NB4 (cell line): ENCODE data around the gene SGO2.
A peak's percentile ranks its signal among the peaks of the same experiment; 100 is the strongest.

Source experiments
- DNase-seq: peaks from one replicate; pipeline ENCODE4 v3.0.0; 2010; ENCODE audit warnings: low read depth
- H3K4me3 ChIP-seq: one replicate; pipeline ENCODE4 v1.5.1; 2011; ENCODE audit warnings: mild to moderate bottlenecking, low read depth, low read length, moderate library complexity
- CTCF ChIP-seq: IDR thresholded peaks from one replicate; pipeline ENCODE4 v1.5.1; 2012; ENCODE audit warnings: low read depth, low read length
- MYC ChIP-seq: IDR thresholded peaks from 2 replicates; pipeline ENCODE4 v1.6.1; 2011; ENCODE audit warnings: low read depth, low read length
- POLR2A ChIP-seq: IDR thresholded peaks from 2 replicates; pipeline ENCODE4 v1.6.1; 2011; ENCODE audit warnings: mild to moderate bottlenecking; ENCODE audit not compliant: insufficient read length; ENCODE audit errors: extremely low read depth
- TF ChIP-seq, protein P1 (sequence below): IDR thresholded peaks from 2 replicates; pipeline ENCODE4 v1.6.1; 2011; ENCODE audit warnings: low read depth, low read length

SGO2 gene

DNA sequence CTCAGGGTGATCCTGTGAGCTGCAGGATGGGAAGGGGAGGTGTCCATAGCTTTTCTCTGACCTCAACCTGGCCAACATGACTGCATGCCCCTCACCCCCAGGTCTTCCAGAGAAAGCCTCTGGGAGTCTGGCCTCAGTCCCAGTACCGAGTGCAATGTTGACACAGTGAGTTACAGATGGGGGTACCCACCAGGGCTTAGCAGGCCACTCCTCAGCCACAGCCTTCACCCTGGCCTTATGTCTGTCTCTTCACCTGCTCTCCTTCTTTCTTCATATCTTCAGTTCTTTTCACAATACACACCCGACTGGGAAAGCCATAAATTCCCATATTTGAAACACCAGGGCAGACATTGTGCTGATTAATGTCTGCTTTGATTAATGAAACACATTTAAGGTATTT, 93.3 kb downstream of the SGO2 start:
- DNase-seq, result no peak
- TF ChIP-seq MYC (no peak), POLR2A (no peak), CTCF (no peak)
- TF ChIP-seq, protein P1, sequence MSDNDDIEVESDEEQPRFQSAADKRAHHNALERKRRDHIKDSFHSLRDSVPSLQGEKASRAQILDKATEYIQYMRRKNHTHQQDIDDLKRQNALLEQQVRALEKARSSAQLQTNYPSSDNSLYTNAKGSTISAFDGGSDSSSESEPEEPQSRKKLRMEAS, result no peak
- H3K4me3 ChIP-seq, result no peak overlapping the region

DNA sequence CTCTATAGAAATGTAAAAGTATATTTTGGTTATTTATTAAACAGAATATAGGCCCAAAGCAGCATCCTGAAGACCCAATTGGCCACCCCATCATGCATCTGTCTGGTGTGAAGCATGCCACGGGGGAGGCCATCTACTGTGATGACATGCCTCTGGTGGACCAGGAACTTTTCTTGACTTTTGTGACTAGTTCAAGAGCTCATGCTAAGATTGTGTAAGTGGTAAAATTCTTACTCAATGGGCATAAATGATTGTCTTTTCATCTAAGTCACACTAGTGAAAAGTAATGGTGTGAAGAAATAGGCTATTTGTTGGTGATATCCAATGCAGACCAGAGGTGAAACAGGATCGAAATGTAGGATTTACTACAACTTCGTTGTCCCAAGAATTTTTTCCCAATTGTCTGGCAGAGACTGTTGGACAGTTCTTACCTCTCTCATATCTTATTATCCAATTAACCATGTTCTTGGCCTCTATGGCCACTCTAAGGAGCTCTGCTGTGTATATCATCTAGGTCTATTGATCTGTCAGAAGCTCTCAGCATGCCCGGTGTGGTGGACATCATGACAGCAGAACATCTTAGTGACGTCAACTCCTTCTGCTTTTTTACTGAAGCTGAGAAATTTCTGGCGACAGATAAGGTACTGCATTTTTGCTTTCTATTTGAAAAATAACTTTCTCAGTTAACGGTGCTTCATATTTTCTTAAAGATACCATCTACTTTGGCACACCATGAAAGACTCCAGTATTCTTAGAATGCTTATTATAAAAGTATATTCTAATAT, 94.8 kb downstream of the SGO2 start:
- H3K4me3 ChIP-seq, result no peak overlapping the region
- TF ChIP-seq CTCF, result no peak
- TF ChIP-seq MYC, result peak; percentile 21; the same call in 1 of the 2 replicates
- TF ChIP-seq, protein P1, result no peak
- peak; percentile 35 for DNase-seq

DNA sequence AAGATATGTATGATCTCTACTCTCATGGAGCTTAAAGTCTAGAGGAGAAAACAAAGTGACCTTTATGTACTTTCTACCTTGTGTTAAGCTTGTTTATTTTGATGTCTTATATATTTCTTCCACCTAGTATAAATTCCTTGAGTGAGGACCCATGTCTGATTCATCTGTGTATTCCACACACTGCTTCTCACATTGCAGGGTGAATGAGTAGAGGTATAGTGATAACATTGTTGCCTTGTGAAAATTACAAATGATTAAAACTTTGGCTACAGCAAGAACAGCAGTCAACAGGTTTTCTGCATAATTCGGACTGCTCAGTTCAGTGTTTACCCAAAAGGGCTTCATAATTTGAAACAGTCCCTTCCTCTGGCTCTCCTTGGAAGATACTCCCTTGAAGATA, 96.1 kb downstream of the SGO2 start:
- no peak overlapping the region for H3K4me3 ChIP-seq
- TF ChIP-seq, protein P1, result no peak
- TF ChIP-seq MYC (no peak), CTCF (no peak)
- no peak for DNase-seq

- TF ChIP-seq MYC, result no peak
- no peak for TF ChIP-seq POLR2A
- TF ChIP-seq CTCF, result no peak
- TF ChIP-seq, protein P1, result no peak
- DNase-seq, result peak; percentile 16
- H3K4me3 ChIP-seq, result no peak overlapping the region
Observed at GRCh38 chr2:200624026-200624425, 98.0 kb downstream of the SGO2 start.

GRCh38 chr2:200624658-200625057, 98.7 kb downstream of the SGO2 start:
- no peak for DNase-seq
- TF ChIP-seq, protein P1, result no peak
- no peak for TF ChIP-seq POLR2A
- TF ChIP-seq CTCF, result no peak
- TF ChIP-seq MYC, result no peak
- no peak overlapping the region for H3K4me3 ChIP-seq
